ENCODE measurements around the gene MTMR10.

MTMR10 gene

GRCh38 chr15:30990446-30991254, 778 bp downstream of the MTMR10 start:
- H3K4me2 ChIP-seq (ENCODE audit: insufficient read depth, low read length), result peak overlapping the region; percentile 95
- H2AFZ ChIP-seq (ENCODE audit: low read depth, low read length), result peak overlapping the region; percentile 99
- TF ChIP-seq CTCF (IDR thresholded peaks at IDR 0.05; ENCODE audit: borderline replicate concordance, extremely low read depth, low read length, poor library complexity, severe bottlenecking), result no peak
- peak overlapping the region; percentile 98 to 100 for H3K4me3 ChIP-seq (ENCODE audit: low read depth in 1 of 2, low read length in 2 of 2)
- H3K9me3 ChIP-seq (ENCODE audit: insufficient read depth, low read length, severe bottlenecking), result no peaks in the 10 kb centered on the region
- H3K36me3 ChIP-seq (ENCODE audit: insufficient read depth, low read length), result peaks cover 14% of the 10 kb centered on the region
- peak overlapping the region; percentile 86 for H3K27ac ChIP-seq (ENCODE audit: low read length)
- peaks cover 33% of the 10 kb centered on the region for H3K79me2 ChIP-seq (ENCODE audit: insufficient read depth, low read length)
- peaks cover 32% of the 10 kb centered on the region for H3K4me1 ChIP-seq (ENCODE audit: insufficient read depth, low read length)
- no peak for ATAC-seq (ENCODE audit: insufficient read depth, low read depth)
- no peak for DNase-seq
- H3K27me3 ChIP-seq (ENCODE audit: insufficient read depth, low read length, poor library complexity), result no peaks in the 10 kb centered on the region
- peaks cover 4% of the 10 kb centered on the region; the same call in 1 of the 2 replicates for H4K20me1 ChIP-seq (ENCODE audit: insufficient read depth, low read length)
- H3K9ac ChIP-seq (ENCODE audit: low read depth, low read length), result peak overlapping the region; percentile 94

- H2AFZ ChIP-seq (ENCODE audit: low read depth, low read length), result peak overlapping the region; percentile 99; the same call in 1 of the 2 replicates
- ATAC-seq (ENCODE audit: insufficient read depth, low read depth), result no peak
- H3K4me1 ChIP-seq (ENCODE audit: insufficient read depth, low read length), result peaks cover 32% of the 10 kb centered on the region
- H3K9me3 ChIP-seq (ENCODE audit: insufficient read depth, low read length, severe bottlenecking), result no peaks in the 10 kb centered on the region
- no peak for DNase-seq
- H3K9ac ChIP-seq (ENCODE audit: low read depth, low read length), result peak overlapping the region; percentile 94
- H3K79me2 ChIP-seq (ENCODE audit: insufficient read depth, low read length), result peaks cover 34% of the 10 kb centered on the region
- peak overlapping the region; percentile 98 to 100; a peak in 3 of 4 replicates for H3K4me3 ChIP-seq (ENCODE audit: low read depth in 1 of 2, low read length in 2 of 2)
- H4K20me1 ChIP-seq (ENCODE audit: insufficient read depth, low read length), result peaks cover 4% of the 10 kb centered on the region; the same call in 1 of the 2 replicates
- H3K27ac ChIP-seq (ENCODE audit: low read length), result peak overlapping the region; percentile 86; the same call in 1 of the 2 replicates
- TF ChIP-seq EZH2 (IDR thresholded peaks at IDR 0.05; ENCODE audit: borderline replicate concordance, low read depth, low read length, severe bottlenecking) (no peak), CTCF (IDR thresholded peaks at IDR 0.05; ENCODE audit: borderline replicate concordance, extremely low read depth, low read length, poor library complexity, severe bottlenecking) (no peak)
- H3K4me2 ChIP-seq (ENCODE audit: insufficient read depth, low read length), result peak overlapping the region; percentile 95
- peaks cover 15% of the 10 kb centered on the region for H3K36me3 ChIP-seq (ENCODE audit: insufficient read depth, low read length)
- H3K27me3 ChIP-seq (ENCODE audit: insufficient read depth, low read length, poor library complexity), result no peaks in the 10 kb centered on the region
Measured at GRCh38 chr15:30990036-30990435, 1.4 kb downstream of the MTMR10 start.

- Histone ChIP-seq H3K4me3 (ENCODE audit: low read depth in 1 of 2, low read length in 2 of 2) (no peak overlapping the region), H3K79me2 (ENCODE audit: insufficient read depth, low read length) (peaks cover 34% of the 10 kb centered on the region), H3K4me2 (ENCODE audit: insufficient read depth, low read length) (no peak overlapping the region), H2AFZ (ENCODE audit: low read depth, low read length) (no peak overlapping the region), H3K9me3 (ENCODE audit: insufficient read depth, low read length, severe bottlenecking) (no peaks in the 10 kb centered on the region), H3K27ac (ENCODE audit: low read length) (no peak overlapping the region), H4K20me1 (ENCODE audit: insufficient read depth, low read length) (peaks cover 1% of the 10 kb centered on the region), H3K9ac (ENCODE audit: low read depth, low read length) (no peak overlapping the region), H3K27me3 (ENCODE audit: insufficient read depth, low read length, poor library complexity) (no peaks in the 10 kb centered on the region), H3K36me3 (ENCODE audit: insufficient read depth, low read length) (peaks cover 25% of the 10 kb centered on the region), H3K4me1 (ENCODE audit: insufficient read depth, low read length) (peaks cover 18% of the 10 kb centered on the region)
- ATAC-seq (ENCODE audit: insufficient read depth, low read depth) (no peak), DNase-seq (no peak)
- no peak for TF ChIP-seq CTCF (IDR thresholded peaks at IDR 0.05; ENCODE audit: borderline replicate concordance, extremely low read depth, low read length, poor library complexity, severe bottlenecking)
- TF ChIP-seq EZH2 (IDR thresholded peaks at IDR 0.05; ENCODE audit: borderline replicate concordance, low read depth, low read length, severe bottlenecking), result no peak
Measured at GRCh38 chr15:30985081-30985531, 6.3 kb downstream of the MTMR10 start.

Data from DND-41 (cell line).